NCI-H1105 (cell line): ENCODE results near the gene SLC25A33.

Experiments used
- DNase-seq: peaks from one replicate; lab custom pipeline; 2025; lab: John Stamatoyannopoulos, UW

SLC25A33 gene

GRCh38 chr1:9589144-9589718 is 50.0 kb downstream of the SLC25A33 start:
- DNase-seq, result no peak

GRCh38 chr1:9589719-9590157 is 50.5 kb downstream of the SLC25A33 start:
- no peak for DNase-seq

GRCh38 chr1:9590201-9590600 is 50.9 kb downstream of the SLC25A33 start:
- no peak for DNase-seq

GRCh38 chr1:9590945-9591668 is 51.8 kb downstream of the SLC25A33 start:
- no peak for DNase-seq

- no peak for DNase-seq
Measured at GRCh38 chr1:9591669-9592509, 52.6 kb downstream of the SLC25A33 start.

GRCh38 chr1:9592510-9593075 is 53.3 kb downstream of the SLC25A33 start:
- DNase-seq, result no peak

- DNase-seq, result no peak
Measured at GRCh38 chr1:9593147-9593491, 53.9 kb downstream of the SLC25A33 start.

- peak; percentile 89 for DNase-seq
Measured at GRCh38 chr1:9593492-9594465, 54.5 kb downstream of the SLC25A33 start.

GRCh38 chr1:9594471-9595155 is 55.3 kb downstream of the SLC25A33 start:
- no peak for DNase-seq

- no peak for DNase-seq
Measured at GRCh38 chr1:9595156-9595967, 56.1 kb downstream of the SLC25A33 start.

- no peak for DNase-seq
Measured at GRCh38 chr1:9595968-9596340, 56.7 kb downstream of the SLC25A33 start.

- DNase-seq, result peak; percentile 17
Measured at GRCh38 chr1:9596415-9597123, 57.3 kb downstream of the SLC25A33 start.

GRCh38 chr1:9597361-9598315 is 58.4 kb downstream of the SLC25A33 start:
- no peak for DNase-seq

GRCh38 chr1:9598316-9598700 is 59.0 kb downstream of the SLC25A33 start:
- no peak for DNase-seq

- no peak for DNase-seq
Measured at GRCh38 chr1:9599741-9600140, 60.5 kb downstream of the SLC25A33 start.

- DNase-seq, result no peak
Measured at GRCh38 chr1:9600861-9601834, 61.9 kb downstream of the SLC25A33 start.
